HepG2 (cell line): ENCODE results near the gene ZFPL1. TPM values are rescaled to one million over a fixed set of nuclear protein-coding genes. Genes with fewer than 3 reads are reported as not detected.

Experiments used
- ATAD3A ChIP-seq: sonication (generic); formaldehyde crosslinking; IDR thresholded peaks from 2 replicates; pipeline ENCODE4 v1.4.0; 2020; ENCODE audit warnings: missing genetic modification reagents
- CAMTA2 ChIP-seq: sonication (generic); formaldehyde crosslinking; IDR thresholded peaks from 2 replicates; pipeline ENCODE4 v1.4.0; 2020; ENCODE audit warnings: mild to moderate bottlenecking, missing genetic modification reagents, borderline replicate concordance
- ISL2 ChIP-seq: sonication (generic); formaldehyde crosslinking; IDR thresholded peaks from 2 replicates; pipeline ENCODE4 v1.5.0; 2020; ENCODE audit warnings: missing genetic modification reagents
- JUND ChIP-seq: sonication (generic); formaldehyde crosslinking; IDR thresholded peaks from 2 replicates; pipeline ENCODE4 v1.8.0; 2022; ENCODE audit warnings: mild to moderate bottlenecking, missing genetic modification reagents
- LCORL ChIP-seq, 2 experiments: fragments of 450-650 bp in 1 of 2; sonication (generic) in 1 of 2; formaldehyde crosslinking in 1 of 2; IDR thresholded peaks; 2 replicates each; pipeline versions ENCODE4 v1.5.0 to v1.6.1; 2017 to 2020; ENCODE audit warnings: antibody characterized with exemption in 1 of 2, missing genetic modification reagents in 1 of 2
- MEF2D ChIP-seq: sonication (generic); formaldehyde crosslinking; IDR thresholded peaks from 2 replicates; pipeline ENCODE4 v1.5.1; 2020; ENCODE audit warnings: mild to moderate bottlenecking, missing genetic modification reagents
- MIER3 ChIP-seq: IDR thresholded peaks from 2 replicates; pipeline ENCODE4 v1.6.1; 2016; ENCODE audit warnings: missing compliant biosample characterization, borderline replicate concordance
- PAWR ChIP-seq: sonication (generic); formaldehyde crosslinking; IDR thresholded peaks from 2 replicates; pipeline ENCODE4 v1.4.0; 2020; ENCODE audit warnings: missing genetic modification reagents, mild to moderate bottlenecking, borderline replicate concordance
- SAFB2 ChIP-seq: sonication (generic); formaldehyde crosslinking; IDR thresholded peaks from 2 replicates; pipeline ENCODE4 v1.5.1; 2020; ENCODE audit warnings: missing genetic modification reagents, low read depth, mild to moderate bottlenecking, borderline replicate concordance
- SP5 ChIP-seq: IDR thresholded peaks from 2 replicates; pipeline ENCODE4 v1.6.1; 2016; ENCODE audit warnings: low read depth, borderline replicate concordance
- TGIF2 ChIP-seq: IDR thresholded peaks from 2 replicates; pipeline ENCODE4 v1.6.1; 2016; ENCODE audit warnings: control low read depth, missing compliant biosample characterization
- YY1 ChIP-seq: IDR thresholded peaks from 2 replicates; pipeline ENCODE4 v1.6.1; 2011; ENCODE audit warnings: low read length, low read depth, moderate library complexity, mild to moderate bottlenecking; ENCODE audit not compliant: insufficient read depth, insufficient replicate concordance
- ZBTB38 ChIP-seq: sonication (generic); formaldehyde crosslinking; IDR thresholded peaks from 2 replicates; pipeline ENCODE4 v1.5.1; 2020; ENCODE audit warnings: mild to moderate bottlenecking, missing genetic modification reagents
- ZNF124 ChIP-seq: sonication (generic); formaldehyde crosslinking; IDR thresholded peaks from 2 replicates; pipeline ENCODE4 v1.4.0; 2020; ENCODE audit warnings: missing genetic modification reagents
- ZNF234 ChIP-seq: sonication (generic); formaldehyde crosslinking; conservative IDR thresholded peaks from 2 replicates; pipeline ENCODE4 v1.5.1; 2020; ENCODE audit warnings: mild to moderate bottlenecking, missing genetic modification reagents
- ZNF274 ChIP-seq: sonication (generic); formaldehyde crosslinking; IDR thresholded peaks from 2 replicates; pipeline ENCODE4 v1.5.1; 2020; ENCODE audit warnings: mild to moderate bottlenecking, missing genetic modification reagents
- ZNF354B ChIP-seq: sonication (generic); formaldehyde crosslinking; IDR thresholded peaks from 2 replicates; pipeline ENCODE4 v1.8.0; 2022; ENCODE audit warnings: mild to moderate bottlenecking, missing genetic modification reagents
- ZNF44 ChIP-seq: sonication (generic); formaldehyde crosslinking; IDR thresholded peaks from 2 replicates; pipeline ENCODE4 v1.5.1; 2020; ENCODE audit warnings: mild to moderate bottlenecking, missing genetic modification reagents
- ZNF558 ChIP-seq: sonication (generic); formaldehyde crosslinking; IDR thresholded peaks from 2 replicates; pipeline ENCODE4 v1.9.0; 2022; ENCODE audit warnings: mild to moderate bottlenecking, missing genetic modification reagents, borderline replicate concordance
- ZSCAN31 ChIP-seq: sonication (generic); formaldehyde crosslinking; IDR thresholded peaks from 2 replicates; pipeline ENCODE4 v1.5.0; 2020; ENCODE audit warnings: low read depth, mild to moderate bottlenecking, missing genetic modification reagents
- polyA plus RNA-seq, 8 experiments: library from polyadenylated mRNA; depleted of rRNA in 3 of 8; stranded (reverse) in 7 of 8; unstranded in 1 of 8; fragments of >200 nt; fragmentation: Illumina TruSeq in 4 of 8; extraction: Trizol in 4 of 8; gene quantifications; 2 replicates each; pipeline versions ENCODE4 v1.2.1 to v1.2.3, GENCODE V29; 2011 to 2016; ENCODE audit warnings: low read depth in 4 of 8, missing spikeins in 1 of 8, mixed read lengths in 1 of 8; ENCODE audit not compliant: insufficient read depth in 1 of 8
- total RNA-seq, 5 experiments: library from RNA; depleted of rRNA; stranded (reverse); fragments of >200 nt; fragmentation: Illumina TruSeq; extraction: Trizol; gene quantifications; 2 replicates each; pipeline ENCODE4 v1.2.3, GENCODE V29; 2016; ENCODE audit warnings: low read depth in 1 of 5
- TF ChIP-seq, protein P1 (sequence below): sonication (generic); formaldehyde crosslinking; IDR thresholded peaks from 2 replicates; pipeline ENCODE4 v1.4.0; 2020; ENCODE audit warnings: mild to moderate bottlenecking, missing genetic modification reagents
- TF ChIP-seq, protein P2 (sequence below): conservative IDR thresholded peaks from 2 replicates; pipeline ENCODE4 v1.6.1; 2018; ENCODE audit warnings: missing genetic modification reagents
- TF ChIP-seq, protein P3 (sequence below): sonication (generic); formaldehyde crosslinking; IDR thresholded peaks from 2 replicates; pipeline ENCODE4 v1.5.0; 2020; ENCODE audit warnings: missing genetic modification reagents
- TF ChIP-seq, protein P4 (sequence below): sonication (generic); formaldehyde crosslinking; conservative IDR thresholded peaks from 2 replicates; pipeline ENCODE4 v1.4.0; 2020; ENCODE audit warnings: missing genetic modification reagents

ZFPL1 gene
- total and polyA plus RNA-seq, 2 of the 13 experiments (the other 11 are each of a cell fraction or from before 2014, with no cell fraction given), result 32.2 to 56.0 TPM

DNA sequence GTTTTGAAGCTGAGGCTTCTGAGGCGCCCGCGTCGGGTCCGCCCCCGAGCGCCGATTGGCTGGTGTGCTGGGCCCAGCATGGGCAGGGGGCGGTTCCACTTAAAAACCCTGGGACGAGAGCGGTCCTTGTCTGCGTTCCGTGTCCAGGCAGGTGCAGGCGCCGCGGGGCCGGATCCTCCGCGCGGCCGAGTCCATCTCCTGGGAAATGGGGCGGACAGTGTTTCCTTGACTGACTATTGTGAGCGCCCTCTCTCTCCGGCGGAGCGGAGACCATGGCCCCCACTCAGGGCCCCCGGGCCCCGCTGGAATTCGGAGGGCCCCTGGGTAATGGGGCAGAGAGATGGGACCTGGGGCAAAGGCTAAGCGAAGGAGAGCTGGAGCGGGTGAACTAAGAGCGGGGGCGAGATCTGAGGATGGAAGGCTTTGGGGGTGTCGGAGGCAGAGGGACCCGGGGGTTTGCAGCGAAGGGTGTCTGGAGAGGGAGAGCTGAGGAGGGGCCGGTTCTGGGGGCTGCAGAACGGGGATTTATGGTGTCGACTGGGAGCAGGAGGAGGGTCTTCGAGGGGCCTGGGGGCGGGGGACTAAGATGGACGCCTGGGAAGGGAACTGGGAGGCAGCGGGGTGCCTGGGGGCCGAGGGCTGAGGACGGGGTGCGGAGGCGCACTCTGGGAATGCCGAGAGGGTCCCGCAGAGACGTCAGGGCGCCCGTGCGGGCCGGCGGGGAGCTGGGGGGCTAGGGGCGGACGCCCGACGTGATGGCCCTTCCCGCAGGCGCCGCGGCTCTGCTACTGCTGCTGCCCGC lies 27.9 kb downstream of the ZFPL1 start, which contains the start of gene TM7SF2 (continued):
- 0 out of 2 replicates have a peak, but pooled peaks have one; percentile 30 for TF ChIP-seq CAMTA2 (CRISPR knock-in tag)
- TF ChIP-seq ZNF234, result no peak
- TF ChIP-seq, protein P1, sequence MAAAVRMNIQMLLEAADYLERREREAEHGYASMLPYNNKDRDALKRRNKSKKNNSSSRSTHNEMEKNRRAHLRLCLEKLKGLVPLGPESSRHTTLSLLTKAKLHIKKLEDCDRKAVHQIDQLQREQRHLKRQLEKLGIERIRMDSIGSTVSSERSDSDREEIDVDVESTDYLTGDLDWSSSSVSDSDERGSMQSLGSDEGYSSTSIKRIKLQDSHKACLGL (CRISPR knock-in tag), result peak; percentile 51; the same call in 1 of the 2 replicates
- peak; percentile 65; the same call in 1 of the 2 replicates for TF ChIP-seq TGIF2 (CRISPR knock-in tag)
- 0 out of 2 replicates have a peak, but pooled peaks have one; percentile 29 for TF ChIP-seq ZSCAN31 (CRISPR knock-in tag)
- TF ChIP-seq MIER3 (CRISPR knock-in tag), result no peak; the same call in 1 of the 2 replicates
- TF ChIP-seq JUND (CRISPR knock-in tag), result no peak
- TF ChIP-seq, protein P2, sequence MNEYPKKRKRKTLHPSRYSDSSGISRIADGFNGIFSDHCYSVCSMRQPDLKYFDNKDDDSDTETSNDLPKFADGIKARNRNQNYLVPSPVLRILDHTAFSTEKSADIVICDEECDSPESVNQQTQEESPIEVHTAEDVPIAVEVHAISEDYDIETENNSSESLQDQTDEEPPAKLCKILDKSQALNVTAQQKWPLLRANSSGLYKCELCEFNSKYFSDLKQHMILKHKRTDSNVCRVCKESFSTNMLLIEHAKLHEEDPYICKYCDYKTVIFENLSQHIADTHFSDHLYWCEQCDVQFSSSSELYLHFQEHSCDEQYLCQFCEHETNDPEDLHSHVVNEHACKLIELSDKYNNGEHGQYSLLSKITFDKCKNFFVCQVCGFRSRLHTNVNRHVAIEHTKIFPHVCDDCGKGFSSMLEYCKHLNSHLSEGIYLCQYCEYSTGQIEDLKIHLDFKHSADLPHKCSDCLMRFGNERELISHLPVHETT (CRISPR knock-in tag), result no peak
- TF ChIP-seq MEF2D (CRISPR knock-in tag), result peak; percentile 58; the same call in 1 of the 2 replicates
- no peak for TF ChIP-seq ZNF274 (CRISPR knock-in tag)
- no peak for TF ChIP-seq ZNF354B (CRISPR knock-in tag)
- TF ChIP-seq YY1, result peak; percentile 61
- TF ChIP-seq ZNF124, result no peak
- no peak for TF ChIP-seq ZBTB38 (CRISPR knock-in tag)
- TF ChIP-seq, protein P3, sequence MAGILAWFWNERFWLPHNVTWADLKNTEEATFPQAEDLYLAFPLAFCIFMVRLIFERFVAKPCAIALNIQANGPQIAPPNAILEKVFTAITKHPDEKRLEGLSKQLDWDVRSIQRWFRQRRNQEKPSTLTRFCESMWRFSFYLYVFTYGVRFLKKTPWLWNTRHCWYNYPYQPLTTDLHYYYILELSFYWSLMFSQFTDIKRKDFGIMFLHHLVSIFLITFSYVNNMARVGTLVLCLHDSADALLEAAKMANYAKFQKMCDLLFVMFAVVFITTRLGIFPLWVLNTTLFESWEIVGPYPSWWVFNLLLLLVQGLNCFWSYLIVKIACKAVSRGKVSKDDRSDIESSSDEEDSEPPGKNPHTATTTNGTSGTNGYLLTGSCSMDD, result no peak
- TF ChIP-seq SAFB2, result no peak
- TF ChIP-seq ZNF558 (CRISPR knock-in tag), result no peak; the same call in 1 of the 2 replicates
- TF ChIP-seq ATAD3A, result no peak
- no peak for TF ChIP-seq ZNF44 (CRISPR knock-in tag)
- TF ChIP-seq PAWR (CRISPR knock-in tag), result 0 out of 2 replicates have a peak, but pooled peaks have one; percentile 50
- TF ChIP-seq LCORL (IDR thresholded peaks at IDR 0.05), result no peak
- TF ChIP-seq LCORL (CRISPR knock-in tag; IDR thresholded peaks at IDR 0.05), result no peak
- no peak for TF ChIP-seq SP5 (CRISPR knock-in tag)
- TF ChIP-seq, protein P4, sequence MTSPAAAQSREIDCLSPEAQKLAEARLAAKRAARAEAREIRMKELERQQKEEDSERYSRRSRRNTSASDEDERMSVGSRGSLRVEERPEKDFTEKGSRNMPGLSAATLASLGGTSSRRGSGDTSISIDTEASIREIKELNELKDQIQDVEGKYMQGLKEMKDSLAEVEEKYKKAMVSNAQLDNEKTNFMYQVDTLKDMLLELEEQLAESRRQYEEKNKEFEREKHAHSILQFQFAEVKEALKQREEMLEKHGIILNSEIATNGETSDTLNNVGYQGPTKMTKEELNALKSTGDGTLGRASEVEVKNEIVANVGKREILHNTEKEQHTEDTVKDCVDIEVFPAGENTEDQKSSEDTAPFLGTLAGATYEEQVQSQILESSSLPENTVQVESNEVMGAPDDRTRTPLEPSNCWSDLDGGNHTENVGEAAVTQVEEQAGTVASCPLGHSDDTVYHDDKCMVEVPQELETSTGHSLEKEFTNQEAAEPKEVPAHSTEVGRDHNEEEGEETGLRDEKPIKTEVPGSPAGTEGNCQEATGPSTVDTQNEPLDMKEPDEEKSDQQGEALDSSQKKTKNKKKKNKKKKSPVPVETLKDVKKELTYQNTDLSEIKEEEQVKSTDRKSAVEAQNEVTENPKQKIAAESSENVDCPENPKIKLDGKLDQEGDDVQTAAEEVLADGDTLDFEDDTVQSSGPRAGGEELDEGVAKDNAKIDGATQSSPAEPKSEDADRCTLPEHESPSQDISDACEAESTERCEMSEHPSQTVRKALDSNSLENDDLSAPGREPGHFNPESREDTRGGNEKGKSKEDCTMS, result no peak
- TF ChIP-seq ISL2, result peak; percentile 61
